8988T (cell line): Measurements from ENCODE around the gene APPL2.
"Not testable (repeated sequence)": the region's sequence is repeated elsewhere in the genome, so short reads cannot be mapped to it uniquely, and the experiment has no call there.

Source experiments
- DNase-seq: peaks from one replicate; pipeline ENCODE4 v3.0.0; 2011

Gene APPL2

GRCh38 chr12:105256431-105256830, 20.5 kb upstream of the APPL2 start:
- DNase-seq = not testable (repeated sequence)

DNA sequence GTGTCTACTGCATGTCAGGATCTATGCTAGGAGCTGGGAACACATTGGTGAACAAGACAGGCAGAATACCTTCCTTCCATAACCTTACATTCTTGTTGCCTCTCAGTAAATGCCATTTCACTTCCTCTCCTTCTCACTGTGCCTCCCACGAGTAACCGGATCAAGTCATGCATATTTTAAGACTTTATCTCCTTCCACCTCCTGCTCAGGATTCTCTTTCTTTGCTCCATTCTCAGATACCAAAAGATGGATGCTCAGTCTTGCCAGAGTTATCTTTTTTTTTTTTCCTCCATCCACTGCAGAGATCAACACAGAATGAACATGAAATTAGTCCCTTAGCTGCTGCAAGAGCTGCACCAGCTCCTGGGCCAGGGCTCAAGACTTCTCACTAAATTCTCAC, 20.0 kb upstream of the APPL2 start:
- no peak for DNase-seq

DNA sequence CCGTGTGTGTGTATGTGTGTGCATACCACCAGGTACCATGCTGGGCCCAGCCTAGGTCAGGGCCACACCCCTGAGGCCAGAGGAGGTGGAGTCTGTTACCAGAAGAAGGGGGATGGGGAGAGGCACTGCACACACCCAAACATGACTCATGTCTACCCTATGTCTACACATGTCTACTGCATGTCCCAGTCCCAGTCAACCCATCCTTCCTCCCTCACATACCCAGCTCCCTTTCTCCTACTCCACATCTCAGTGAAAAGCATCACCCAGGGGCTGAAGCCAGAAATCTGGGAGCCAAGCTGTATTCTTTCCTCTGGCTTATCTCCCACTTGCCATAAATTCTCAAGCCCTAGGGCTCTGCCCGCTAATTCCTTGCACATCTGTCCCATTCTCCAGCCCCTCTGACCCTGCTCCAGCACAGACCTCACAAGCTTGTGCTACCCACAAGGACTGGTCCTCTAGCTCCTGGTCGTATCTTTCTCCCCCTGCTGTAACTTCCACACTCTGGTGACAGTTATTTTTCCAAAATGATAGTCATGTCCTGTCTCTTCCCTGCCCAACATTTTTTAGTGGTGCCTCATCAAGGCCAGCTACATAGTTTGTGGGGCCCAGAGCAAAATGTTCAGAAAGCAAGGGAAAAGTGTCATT, 18.0 kb upstream of the APPL2 start:
- no peak for DNase-seq

GRCh38 chr12:105252901-105253300, 16.9 kb upstream of the APPL2 start:
- DNase-seq = no peak

- DNase-seq = not testable (repeated sequence)
Observed at GRCh38 chr12:105245776-105246427, 9.9 kb upstream of the APPL2 start.

DNA sequence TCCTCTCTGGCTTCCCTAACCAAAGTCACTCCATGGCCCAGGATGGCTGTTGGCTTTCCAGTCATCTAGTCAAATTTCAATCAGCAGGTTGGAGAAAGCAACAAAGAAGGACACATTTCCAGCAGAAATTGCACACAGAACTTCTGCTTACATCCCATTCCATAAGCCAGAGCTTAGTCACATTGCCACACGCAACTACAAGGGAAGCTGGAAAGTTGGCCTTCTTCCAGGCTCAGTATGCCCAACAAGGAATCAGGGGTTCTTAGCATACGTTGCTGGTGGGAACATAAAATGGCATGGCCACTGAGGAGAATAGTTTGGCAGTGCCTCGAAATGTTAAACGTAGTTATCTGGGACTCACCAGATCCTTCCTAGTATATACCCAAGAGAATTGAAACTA, 9.3 kb upstream of the APPL2 start:
- no peak for DNase-seq

DNA sequence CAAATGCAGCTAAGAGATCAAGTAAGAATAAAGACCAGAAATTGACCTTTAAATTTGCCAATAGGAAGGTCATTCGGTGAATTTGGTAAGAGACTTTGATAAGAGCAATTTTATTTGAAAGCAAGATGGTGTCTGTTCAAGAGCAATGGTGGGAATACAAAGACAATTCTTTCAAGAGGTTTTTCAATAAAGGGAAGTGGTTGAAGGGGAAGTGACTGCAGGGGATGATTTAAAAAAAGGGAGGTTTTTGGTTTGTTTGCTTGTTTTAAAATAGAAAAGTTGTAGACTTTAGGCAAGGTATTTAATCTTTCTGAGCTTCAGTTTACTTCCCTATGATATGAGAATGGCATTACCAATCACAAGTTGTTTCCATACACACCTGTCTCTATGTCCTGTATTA, 4.3 kb upstream of the APPL2 start:
- DNase-seq = no peak

- DNase-seq = no peak
Observed at GRCh38 chr12:105239304-105239703, 3.3 kb upstream of the APPL2 start.

GRCh38 chr12:105237666-105238065, 1.7 kb upstream of the APPL2 start:
- no peak for DNase-seq

GRCh38 chr12:105235281-105235731, 668 bp downstream of the APPL2 start:
- DNase-seq = no peak

GRCh38 chr12:105234197-105234596, 1.8 kb downstream of the APPL2 start:
- DNase-seq = no peak

DNA sequence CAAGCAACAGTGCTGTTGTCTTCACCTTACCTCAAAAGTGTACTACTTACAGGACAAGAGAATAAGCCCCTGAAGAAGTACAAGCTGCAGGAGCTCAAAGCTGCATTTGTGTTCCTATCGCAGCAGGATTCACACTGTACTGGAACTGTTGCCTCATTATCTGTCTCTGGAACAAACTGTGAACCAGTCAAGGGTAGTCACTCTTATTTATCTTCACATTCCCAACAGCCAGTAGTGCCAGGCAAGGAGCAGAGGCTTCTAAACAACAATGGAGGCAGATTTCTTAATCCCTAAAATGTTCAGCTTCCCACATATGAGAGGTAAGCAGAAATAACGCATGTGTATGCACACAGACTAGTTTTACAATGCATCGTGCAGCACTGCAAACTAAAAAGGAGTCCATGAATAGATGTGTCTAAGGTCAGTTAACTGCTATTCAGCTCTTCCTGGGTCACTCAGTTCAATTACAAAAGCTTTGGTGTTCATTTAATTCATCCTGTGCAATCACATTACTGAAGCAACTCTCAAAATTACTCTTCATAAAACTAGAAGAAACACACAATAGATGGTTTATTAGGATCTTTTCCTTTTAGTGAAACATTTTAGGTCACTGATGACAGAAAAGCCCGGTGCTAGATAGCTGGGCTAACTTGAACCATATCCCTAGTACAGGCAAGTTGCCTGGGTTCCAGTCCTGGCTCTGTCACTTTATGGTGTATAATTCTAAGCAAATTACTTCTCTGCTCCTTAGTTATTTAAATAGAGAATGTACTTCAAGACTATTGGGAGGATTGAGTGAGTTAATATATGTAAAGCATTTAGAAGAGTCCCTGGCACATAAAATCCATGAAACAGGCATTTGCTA, 2.7 kb downstream of the APPL2 start:
- DNase-seq = no peak

DNA sequence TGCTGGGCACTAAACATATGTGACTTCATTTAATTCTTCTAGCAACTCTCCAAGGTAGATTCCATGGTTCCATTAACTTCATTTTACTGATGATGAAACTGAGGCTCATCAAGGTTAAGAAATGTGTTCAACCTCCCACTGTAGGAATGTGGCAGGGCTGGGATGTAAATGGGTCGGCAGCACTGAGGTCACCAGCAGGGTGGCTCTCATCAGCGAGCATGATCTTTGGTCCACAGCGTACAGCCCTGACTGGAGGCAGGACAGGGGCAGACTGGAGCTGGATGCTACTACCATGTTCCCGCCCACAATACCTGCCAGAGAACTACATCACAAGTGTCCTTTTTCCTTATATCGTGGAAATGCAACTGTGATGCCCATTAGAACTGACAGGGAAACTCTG, 4.6 kb downstream of the APPL2 start:
- DNase-seq = no peak

DNA sequence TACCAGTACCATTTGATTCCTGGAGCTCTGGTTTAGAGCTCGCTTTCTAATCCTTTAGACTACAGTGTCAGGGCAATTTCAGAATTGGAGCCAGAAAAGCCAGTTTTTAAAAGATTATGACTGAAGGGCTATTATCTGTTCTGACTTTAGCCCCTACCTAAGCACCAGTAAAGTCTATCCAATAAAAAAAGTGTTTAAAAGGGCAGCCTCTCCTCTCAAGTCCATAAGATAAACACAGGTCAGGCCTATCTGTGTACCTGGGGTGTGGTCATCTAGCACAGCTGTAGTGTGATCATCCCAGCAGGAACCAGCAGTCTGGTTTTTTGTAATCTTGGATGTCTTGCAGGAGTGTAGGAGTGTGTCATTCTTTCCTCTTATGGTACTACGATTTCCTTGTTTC, 6.6 kb downstream of the APPL2 start:
- DNase-seq = no peak

- DNase-seq = no peak
Observed at GRCh38 chr12:105228966-105229365, 7.0 kb downstream of the APPL2 start.

GRCh38 chr12:105228494-105228893, 7.5 kb downstream of the APPL2 start:
- DNase-seq = no peak

- no peak for DNase-seq
Observed at GRCh38 chr12:105227879-105228278, 8.1 kb downstream of the APPL2 start.

DNA sequence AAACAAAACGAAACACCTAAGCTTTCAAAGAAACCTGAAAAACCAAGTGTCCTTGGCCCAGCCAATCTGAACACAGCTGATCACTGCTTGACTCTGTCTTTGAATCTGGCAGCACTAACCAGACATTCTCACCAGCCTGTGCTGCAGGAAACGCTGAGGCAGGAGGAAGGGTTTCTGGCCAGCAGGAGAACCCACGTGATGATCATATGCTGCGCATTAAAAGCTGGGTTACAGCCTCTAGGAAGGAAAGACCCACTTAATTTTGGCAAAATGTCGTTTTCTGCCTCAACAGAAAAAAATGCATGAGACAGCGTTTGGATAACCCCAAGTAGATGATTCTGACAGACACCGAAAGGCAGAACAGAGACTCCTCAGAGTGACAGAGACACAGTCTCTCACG, 9.8 kb downstream of the APPL2 start:
- DNase-seq = no peak

GRCh38 chr12:105225505-105226015, 10.4 kb downstream of the APPL2 start:
- DNase-seq = no peak

DNA sequence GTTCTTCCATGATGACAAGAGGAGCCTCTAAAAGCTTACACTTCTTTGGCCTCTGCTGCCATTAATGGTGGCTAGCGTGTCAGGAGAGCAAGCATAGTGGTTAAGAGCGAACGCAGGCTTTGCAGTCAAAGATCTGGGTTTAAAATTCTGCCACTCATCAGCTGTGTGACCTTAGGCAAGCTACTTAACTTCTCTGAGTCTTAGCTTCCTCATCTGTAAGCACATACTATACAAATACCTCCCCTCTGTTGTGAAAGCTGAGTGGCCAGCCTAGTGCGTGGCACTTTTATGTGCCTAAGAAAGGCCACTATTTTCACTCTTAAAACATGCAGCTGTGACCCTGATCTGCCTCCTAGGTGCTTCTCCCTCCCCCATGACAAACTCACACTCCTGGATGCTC, 11.6 kb downstream of the APPL2 start:
- DNase-seq = no peak

- no peak for DNase-seq
Observed at GRCh38 chr12:105223884-105224283, 12.1 kb downstream of the APPL2 start.

- DNase-seq = no peak
Observed at GRCh38 chr12:105223352-105223845, 12.6 kb downstream of the APPL2 start.

DNA sequence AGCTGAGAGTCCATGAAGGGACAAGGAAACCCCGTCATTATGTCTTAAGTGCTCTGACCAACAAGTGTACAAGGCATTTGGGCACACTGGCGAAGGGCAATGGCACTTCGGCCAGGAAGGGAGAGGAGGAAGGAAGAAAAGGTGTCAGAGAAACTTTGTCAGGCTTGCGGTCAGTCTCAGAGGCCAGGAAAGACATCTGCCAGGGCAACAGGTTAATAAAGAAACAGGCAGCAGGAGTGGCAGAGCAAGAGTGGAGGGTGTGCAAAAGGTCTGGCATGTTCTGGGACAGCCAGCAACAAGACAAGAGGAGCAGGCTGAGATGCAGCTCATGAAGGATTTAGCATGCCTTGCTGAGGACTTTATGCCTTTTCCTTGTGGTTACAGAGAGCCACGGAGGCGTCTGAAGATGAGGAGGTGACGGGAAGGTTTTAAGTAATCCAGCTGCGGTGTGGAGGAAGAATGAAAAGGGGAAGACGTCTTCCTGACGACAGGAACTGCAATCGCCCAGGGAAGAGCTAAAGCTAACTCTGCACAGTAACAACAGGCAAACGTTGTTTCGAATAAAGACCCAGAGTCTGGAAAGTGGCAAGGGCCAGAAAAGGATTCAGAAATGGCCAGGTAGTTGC, 13.1 kb downstream of the APPL2 start:
- DNase-seq = no peak
